Measurements from ENCODE around the gene NDRG2.
"Not testable (repeated sequence)": the region's sequence is repeated elsewhere in the genome, so short reads cannot be mapped to it uniquely, and the experiment has no call there.

Gene NDRG2

GRCh38 chr14:21033133-21033698 lies 8.4 kb upstream of the NDRG2 start:
- no peak for FAIRE-seq

GRCh38 chr14:21032326-21033132 lies 7.7 kb upstream of the NDRG2 start:
- no peak for FAIRE-seq

- FAIRE-seq = no peak
Observed at GRCh38 chr14:21030531-21030930, 5.7 kb upstream of the NDRG2 start.

GRCh38 chr14:21029917-21030316 lies 5.1 kb upstream of the NDRG2 start, which contains the start of gene TPPP2:
TPPP2 (plus strand) TSS chr14:21030217; CDS start chr14:21030582, 365 bp downstream.
- FAIRE-seq = no peak

GRCh38 chr14:21026988-21027315 lies 2.1 kb upstream of the NDRG2 start:
- no peak for FAIRE-seq

- no peak for FAIRE-seq
Observed at GRCh38 chr14:21026274-21026987, 1.6 kb upstream of the NDRG2 start.

GRCh38 chr14:21025371-21026273 lies 761 bp upstream of the NDRG2 start:
- no peak for FAIRE-seq

- FAIRE-seq = no peak
Observed at GRCh38 chr14:21023817-21024584, 860 bp downstream of the NDRG2 start.

- no peak for FAIRE-seq
Observed at GRCh38 chr14:21023174-21023573, 1.7 kb downstream of the NDRG2 start.

- no peak for FAIRE-seq
Observed at GRCh38 chr14:21022686-21023085, 2.2 kb downstream of the NDRG2 start.

- no peak for FAIRE-seq
Observed at GRCh38 chr14:21020977-21021545, 3.8 kb downstream of the NDRG2 start.

- no peak for FAIRE-seq
Observed at GRCh38 chr14:21019366-21019765, 5.5 kb downstream of the NDRG2 start.

GRCh38 chr14:21018781-21019180 lies 6.1 kb downstream of the NDRG2 start:
- FAIRE-seq = no peak

GRCh38 chr14:21018286-21018685 lies 6.6 kb downstream of the NDRG2 start:
- FAIRE-seq = no peak

GRCh38 chr14:21017528-21018245 lies 7.2 kb downstream of the NDRG2 start:
- FAIRE-seq = no peak

- no peak for FAIRE-seq
Observed at GRCh38 chr14:21016413-21017190, 8.3 kb downstream of the NDRG2 start.

GRCh38 chr14:21015312-21015711 lies 9.5 kb downstream of the NDRG2 start:
- no peak for FAIRE-seq

- FAIRE-seq = peak; percentile 94
Observed at GRCh38 chr14:21014761-21015190, 10.1 kb downstream of the NDRG2 start.

- FAIRE-seq = no peak
Observed at GRCh38 chr14:21011136-21011535, 13.7 kb downstream of the NDRG2 start.

GRCh38 chr14:21009721-21010120 lies 15.1 kb downstream of the NDRG2 start:
- FAIRE-seq = not testable (repeated sequence)

Data from G401.6 (cell line).